ENCODE measurements around the gene RBKS. TPM values are rescaled to one million over a fixed set of nuclear protein-coding genes. Genes with fewer than 3 reads are reported as not detected.

Gene RBKS
- total and polyA plus RNA-seq, 2 donors from 2014 or later: 10.3 to 28.7 TPM

DNA sequence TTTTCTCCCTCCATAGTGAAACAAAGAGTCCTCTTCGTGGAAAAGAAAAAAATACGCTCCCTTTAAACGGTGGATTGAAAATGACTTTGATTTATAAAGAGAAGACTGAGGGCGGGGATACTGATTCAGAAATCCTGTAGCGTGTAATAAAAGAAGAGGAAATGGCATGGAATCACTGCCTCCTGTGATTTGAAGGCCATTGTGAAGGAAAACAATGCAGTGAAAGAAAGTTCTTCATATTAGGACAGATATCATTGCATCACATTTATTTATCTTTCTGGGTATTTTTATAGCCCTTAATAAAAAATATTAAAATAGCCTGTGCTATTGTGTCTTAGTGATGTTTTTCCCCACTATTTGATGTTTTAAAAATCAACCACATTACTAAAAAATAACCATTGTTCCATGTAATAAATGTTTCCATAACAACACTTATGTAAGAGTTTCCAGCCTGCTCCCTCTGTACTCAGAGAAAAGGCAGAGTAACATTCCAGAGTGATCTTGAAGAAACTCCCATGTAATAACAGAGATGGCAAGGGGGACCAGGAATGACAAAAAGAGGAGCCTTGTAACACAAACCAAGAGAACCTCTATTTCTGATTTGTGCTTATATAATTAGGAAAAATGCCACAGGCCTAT is 110.7 kb downstream of the RBKS start:
- Histone ChIP-seq H3K27me3 (ENCODE audit: control insufficient read depth, insufficient read depth, low read length) (no peaks in the 10 kb centered on the region), H3K4me1 (ENCODE audit: control insufficient read depth in 2 of 3, insufficient read depth in 2 of 3, low read depth in 1 of 3, low read length in 3 of 3) (peaks cover 0 to 17% (median 5%) of the 10 kb centered on the region in 3 donors), H3K36me3 (ENCODE audit: control insufficient read depth in 2 of 3, insufficient read depth in 3 of 3, low read length in 3 of 3) (peaks cover 0 to 7% (median 2%) of the 10 kb centered on the region in 3 donors), H3K27ac (ENCODE audit: low read depth in 2 of 2, low read length in 2 of 2) (peak overlapping the region; percentile 46 to 82), H3K9me3 (ENCODE audit: control insufficient read depth in 2 of 3, insufficient read depth in 1 of 3, low read length in 3 of 3) (no peaks in the 10 kb centered on the region), H3K4me3 (ENCODE audit: low read length in 3 of 3) (no peak overlapping the region), H3K9ac (ENCODE audit: low read length in 3 of 3) (no peak overlapping the region)
- TF ChIP-seq, protein P1, sequence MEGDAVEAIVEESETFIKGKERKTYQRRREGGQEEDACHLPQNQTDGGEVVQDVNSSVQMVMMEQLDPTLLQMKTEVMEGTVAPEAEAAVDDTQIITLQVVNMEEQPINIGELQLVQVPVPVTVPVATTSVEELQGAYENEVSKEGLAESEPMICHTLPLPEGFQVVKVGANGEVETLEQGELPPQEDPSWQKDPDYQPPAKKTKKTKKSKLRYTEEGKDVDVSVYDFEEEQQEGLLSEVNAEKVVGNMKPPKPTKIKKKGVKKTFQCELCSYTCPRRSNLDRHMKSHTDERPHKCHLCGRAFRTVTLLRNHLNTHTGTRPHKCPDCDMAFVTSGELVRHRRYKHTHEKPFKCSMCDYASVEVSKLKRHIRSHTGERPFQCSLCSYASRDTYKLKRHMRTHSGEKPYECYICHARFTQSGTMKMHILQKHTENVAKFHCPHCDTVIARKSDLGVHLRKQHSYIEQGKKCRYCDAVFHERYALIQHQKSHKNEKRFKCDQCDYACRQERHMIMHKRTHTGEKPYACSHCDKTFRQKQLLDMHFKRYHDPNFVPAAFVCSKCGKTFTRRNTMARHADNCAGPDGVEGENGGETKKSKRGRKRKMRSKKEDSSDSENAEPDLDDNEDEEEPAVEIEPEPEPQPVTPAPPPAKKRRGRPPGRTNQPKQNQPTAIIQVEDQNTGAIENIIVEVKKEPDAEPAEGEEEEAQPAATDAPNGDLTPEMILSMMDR (IDR thresholded peaks at IDR 0.05; ENCODE audit: borderline replicate concordance, extremely low read depth, insufficient read depth): no peak
- DNase-seq (no peak), FAIRE-seq (peak; percentile 84)
- intact Hi-C loops (cut with DNase I): no loop called here

DNA sequence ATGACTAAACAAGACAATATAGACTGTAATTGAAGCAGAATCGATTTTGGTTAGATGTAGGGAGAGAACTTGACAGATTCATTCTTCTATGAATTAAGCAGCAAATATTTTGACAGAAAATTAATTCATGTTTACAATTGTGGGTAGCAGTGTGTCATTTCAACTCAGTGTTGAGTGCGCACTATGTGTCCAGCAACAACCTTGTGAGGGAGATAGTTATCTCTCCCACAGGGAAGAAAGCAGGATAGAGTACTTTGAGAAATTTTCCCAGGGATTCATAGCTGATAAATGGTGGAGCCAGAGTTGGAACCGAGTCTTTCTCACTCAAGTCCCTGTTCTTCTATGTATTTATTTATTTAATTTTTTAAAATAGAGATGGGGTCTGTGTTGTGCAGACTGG is 113.5 kb downstream of the RBKS start:
- no peak for FAIRE-seq
- no peaks in the 10 kb centered on the region for H3K9me3 ChIP-seq (ENCODE audit: control insufficient read depth in 2 of 3, insufficient read depth in 1 of 3, low read length in 3 of 3)
- TF ChIP-seq, protein P1 (IDR thresholded peaks at IDR 0.05; ENCODE audit: borderline replicate concordance, extremely low read depth, insufficient read depth): no peak
- no peak overlapping the region for H3K27ac ChIP-seq (ENCODE audit: low read depth in 2 of 2, low read length in 2 of 2)
- H3K27me3 ChIP-seq (ENCODE audit: control insufficient read depth, insufficient read depth, low read length): no peaks in the 10 kb centered on the region
- peaks cover 0 to 7% (median 5%) of the 10 kb centered on the region in 3 donors for H3K36me3 ChIP-seq (ENCODE audit: control insufficient read depth in 2 of 3, insufficient read depth in 3 of 3, low read length in 3 of 3)
- no peak overlapping the region for H3K9ac ChIP-seq (ENCODE audit: low read length in 3 of 3)
- no peak overlapping the region for H3K4me3 ChIP-seq (ENCODE audit: low read length in 3 of 3)
- peaks cover 2 to 17% (median 15%) of the 10 kb centered on the region in 3 donors for H3K4me1 ChIP-seq (ENCODE audit: control insufficient read depth in 2 of 3, insufficient read depth in 2 of 3, low read depth in 1 of 3, low read length in 3 of 3)
- intact Hi-C loops (cut with DNase I): no loop called here
- DNase-seq: no peak

DNA sequence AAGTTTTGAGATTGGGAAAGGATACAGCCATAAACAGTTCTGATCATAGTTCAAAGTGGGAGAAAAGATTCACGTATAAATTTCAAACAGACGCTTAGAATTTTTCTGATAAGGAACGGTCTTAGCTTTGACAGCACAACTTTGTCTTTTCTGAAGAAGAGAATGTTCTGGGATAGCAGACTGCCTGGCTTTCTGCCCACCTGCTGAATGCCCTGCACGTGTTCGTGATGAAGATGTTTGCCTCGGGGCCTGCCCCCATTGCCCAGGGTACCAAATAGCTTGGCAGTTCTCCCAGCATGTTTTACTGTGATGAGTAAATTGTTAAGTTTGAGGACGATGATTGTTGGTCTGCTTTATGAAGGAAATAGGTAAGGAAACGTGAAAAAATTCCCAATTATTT is 114.1 kb downstream of the RBKS start:
- FAIRE-seq: no peak
- intact Hi-C loops (cut with DNase I): no loop called here

More for the DNA sequence above, 114.1 kb downstream of the RBKS start:
- DNase-seq: no peak
- H3K9ac ChIP-seq (ENCODE audit: low read length in 3 of 3): no peak overlapping the region
- H3K27ac ChIP-seq (ENCODE audit: low read depth in 2 of 2, low read length in 2 of 2): peak overlapping the region in 1 of 2 donors; percentile 10
- no peaks in the 10 kb centered on the region for H3K27me3 ChIP-seq (ENCODE audit: control insufficient read depth, insufficient read depth, low read length)
- no peak overlapping the region for H3K4me3 ChIP-seq (ENCODE audit: low read length in 3 of 3)
- H3K9me3 ChIP-seq (ENCODE audit: control insufficient read depth in 2 of 3, insufficient read depth in 1 of 3, low read length in 3 of 3): no peaks in the 10 kb centered on the region
- peaks cover 2 to 17% (median 15%) of the 10 kb centered on the region in 3 donors for H3K4me1 ChIP-seq (ENCODE audit: control insufficient read depth in 2 of 3, insufficient read depth in 2 of 3, low read depth in 1 of 3, low read length in 3 of 3)
- TF ChIP-seq, protein P1 (IDR thresholded peaks at IDR 0.05; ENCODE audit: borderline replicate concordance, extremely low read depth, insufficient read depth): no peak
- H3K36me3 ChIP-seq (ENCODE audit: control insufficient read depth in 2 of 3, insufficient read depth in 3 of 3, low read length in 3 of 3): peaks cover 0 to 7% (median 5%) of the 10 kb centered on the region in 3 donors

Data from kidney (tissue), 14 donors.